H1 (cell line): Measurements from ENCODE around the gene UBE2I. TPM values are rescaled to one million over a fixed set of nuclear protein-coding genes. Genes with fewer than 3 reads are reported as not detected.

Experiments used
- CTCF ChIA-PET: fragments of 300-600 bp; sonication (Branson Sonifier 250); formaldehyde crosslinking; loops from one replicate; lab custom pipeline; 2021; ENCODE audit not compliant: partially characterized antibody; lab: Charles Lee
- POLR2A ChIA-PET: fragments of 300-600 bp; sonication (Branson Sonifier 250); formaldehyde crosslinking; loops from one replicate; lab custom pipeline; 2021; ENCODE audit warnings: inconsistent platforms; ENCODE audit not compliant: partially characterized antibody; lab: Charles Lee
- DNase-seq, 2 experiments: peaks; one replicate each; pipeline versions ENCODE4 v3.0.0 to v3.0.0-alpha.2; 2010 to 2022; ENCODE audit warnings: low spot score in 2 of 2, low read depth in 1 of 2, mixed read lengths in 1 of 2
- FAIRE-seq: peaks from 2 replicates; lab custom pipeline; 2011; peaks lifted over from hg19 to GRCh38; lab: Jason Lieb, UNC
- H2AFZ ChIP-seq: 2 replicates; pipeline ENCODE4 v1.8.1; 2012; ENCODE audit warnings: low read length, inconsistent platforms
- H2AK5ac ChIP-seq: 2 replicates; pipeline ENCODE4 v1.6.1; 2013; ENCODE audit warnings: low read depth, low read length
- H2BK120ac ChIP-seq: replicated peaks from 2 replicates; pipeline ENCODE3; 2013; ENCODE audit warnings: low read depth, low read length, inconsistent platforms
- H2BK12ac ChIP-seq: 2 replicates; pipeline ENCODE4 v1.6.1; 2013; ENCODE audit warnings: low read depth, low read length
- H2BK15ac ChIP-seq: 2 replicates; pipeline ENCODE4 v1.6.1; 2013; ENCODE audit warnings: low read length
- H2BK20ac ChIP-seq: 2 replicates; pipeline ENCODE4 v1.6.1; 2013; ENCODE audit warnings: low read length
- H2BK5ac ChIP-seq: 2 replicates; pipeline ENCODE4 v1.6.1; 2013; ENCODE audit warnings: low read depth, low read length
- H3K14ac ChIP-seq: 2 replicates; pipeline ENCODE4 v1.6.1; 2013; ENCODE audit warnings: inconsistent platforms; ENCODE audit not compliant: insufficient read length
- H3K18ac ChIP-seq: 2 replicates; pipeline ENCODE4 v1.6.1; 2013; ENCODE audit warnings: low read length; ENCODE audit errors: extremely low read depth
- H3K23ac ChIP-seq: 2 replicates; pipeline ENCODE4 v1.6.1; 2013; ENCODE audit warnings: inconsistent platforms; ENCODE audit not compliant: insufficient read length
- H3K23me2 ChIP-seq: 2 replicates; pipeline ENCODE4 v1.6.1; 2013; ENCODE audit warnings: low read depth, low read length
- H3K27ac ChIP-seq: 2 replicates; pipeline ENCODE4 v1.6.1; 2011; ENCODE audit warnings: low read depth, low read length, inconsistent platforms
- H3K27me3 ChIP-seq, 4 experiments: replicated peaks in 1 of 4; 1 replicate in 1 of 4; 2 replicates in 3 of 4; pipeline versions ENCODE4 v1.6.1 to v1.8.1; 2011 to 2013; ENCODE audit warnings: low read length in 3 of 4, mild to moderate bottlenecking in 3 of 4, inconsistent platforms in 2 of 4, mixed read lengths in 2 of 4, moderate library complexity in 1 of 4; ENCODE audit not compliant: control insufficient read depth in 3 of 4, insufficient read depth in 3 of 4; ENCODE audit errors: extremely low read depth in 1 of 4
- H3K36me3 ChIP-seq, 4 experiments: 2 replicates each; pipeline versions ENCODE4 v1.6.1 to v1.8.1; 2011 to 2013; ENCODE audit warnings: mild to moderate bottlenecking in 4 of 4, low read length in 3 of 4, moderate library complexity in 2 of 4, control low read depth in 1 of 4, inconsistent platforms in 1 of 4; ENCODE audit not compliant: insufficient read depth in 4 of 4, control insufficient read depth in 2 of 4
- H3K4ac ChIP-seq: replicated peaks from 2 replicates; pipeline ENCODE3; 2013; ENCODE audit warnings: low read length, low read depth, mixed read lengths, inconsistent platforms; ENCODE audit not compliant: insufficient read length
- H3K4me1 ChIP-seq, 4 experiments: replicated peaks in 1 of 4; 1 replicate in 1 of 4; 2 replicates in 3 of 4; pipeline versions ENCODE4 v1.6.1 to v1.8.1; 2011 to 2013; ENCODE audit warnings: low read length in 3 of 4, inconsistent platforms in 2 of 4, mixed read lengths in 1 of 4; ENCODE audit not compliant: insufficient read depth in 4 of 4, control insufficient read depth in 3 of 4
- H3K4me2 ChIP-seq, 2 experiments: 2 replicates each; pipeline versions ENCODE4 v1.6.1 to v1.8.1; 2011 to 2013; ENCODE audit warnings: low read depth in 2 of 2, low read length in 2 of 2, control low read depth in 1 of 2, inconsistent platforms in 1 of 2, mild to moderate bottlenecking in 1 of 2; ENCODE audit not compliant: insufficient read depth in 1 of 2
- H3K4me3 ChIP-seq, 4 experiments: fragments of 200-600, 300-600 bp in 1 of 4; sonication (generic), shearing (Covaris generic), sonication (Bioruptor Twin) in 1 of 4; 2 replicates each; pipeline versions ENCODE4 v1.5.1 to v1.8.1; 2011 to 2016; ENCODE audit warnings: low read length in 4 of 4, low read depth in 3 of 4, control low read depth in 2 of 4, inconsistent platforms in 2 of 4, mild to moderate bottlenecking in 2 of 4, mixed read lengths in 1 of 4, moderate library complexity in 1 of 4; ENCODE audit not compliant: insufficient read depth in 2 of 4; ENCODE audit errors: extremely low read depth in 1 of 4
- H3K56ac ChIP-seq: replicated peaks from 2 replicates; pipeline ENCODE3; 2013; ENCODE audit warnings: low read depth, mild to moderate bottlenecking, mixed read lengths, low read length, inconsistent platforms; ENCODE audit not compliant: insufficient read length
- H3K79me1 ChIP-seq: 2 replicates; pipeline ENCODE4 v1.6.1; 2013; ENCODE audit warnings: low read depth, low read length, control low read depth
- H3K79me2 ChIP-seq, 2 experiments: 2 replicates each; pipeline versions ENCODE4 v1.6.1 to v1.8.1; 2012 to 2013; ENCODE audit warnings: low read length in 2 of 2, mild to moderate bottlenecking in 2 of 2, inconsistent platforms in 1 of 2; ENCODE audit not compliant: insufficient read depth in 2 of 2, control insufficient read depth in 1 of 2
- H3K9ac ChIP-seq, 4 experiments: replicated peaks in 1 of 4; 1 replicate in 1 of 4; 2 replicates in 3 of 4; pipeline versions ENCODE4 v1.6.1 to v1.8.1; 2011 to 2013; ENCODE audit warnings: low read depth in 3 of 4, low read length in 3 of 4, control low read depth in 2 of 4, mild to moderate bottlenecking in 2 of 4, moderate library complexity in 2 of 4, inconsistent platforms in 1 of 4; ENCODE audit errors: extremely low read depth in 1 of 4
- H3K9me3 ChIP-seq, 2 experiments: 2 replicates each; pipeline versions ENCODE4 v1.6.1 to v1.8.1; 2012 to 2013; ENCODE audit warnings: mild to moderate bottlenecking in 2 of 2, moderate library complexity in 2 of 2, control low read depth in 1 of 2, inconsistent platforms in 1 of 2, low read depth in 1 of 2, low read length in 1 of 2, mixed read lengths in 1 of 2; ENCODE audit not compliant: insufficient read depth in 2 of 2
- H4K20me1 ChIP-seq, 2 experiments: replicated peaks in 1 of 2; 2 replicates each; pipeline versions ENCODE3 to v1.8.1; 2011 to 2013; ENCODE audit warnings: inconsistent platforms in 2 of 2, low read length in 2 of 2, mild to moderate bottlenecking in 1 of 2; ENCODE audit not compliant: insufficient read depth in 2 of 2, control insufficient read depth in 1 of 2
- H4K5ac ChIP-seq: 2 replicates; pipeline ENCODE4 v1.6.1; 2013; ENCODE audit warnings: low read length, low read depth, mixed read lengths, inconsistent platforms; ENCODE audit not compliant: insufficient read length
- H4K8ac ChIP-seq: 2 replicates; pipeline ENCODE4 v1.8.0; 2013; ENCODE audit warnings: mild to moderate bottlenecking, moderate library complexity, low read length, inconsistent platforms; ENCODE audit not compliant: insufficient read depth; ENCODE audit errors: extremely low read depth
- H4K91ac ChIP-seq: replicated peaks from 2 replicates; pipeline ENCODE3; 2013; ENCODE audit warnings: low read length, mixed read lengths, inconsistent platforms; ENCODE audit not compliant: insufficient read length
- ASH2L ChIP-seq: fragments of 200-600, 300-600 bp; sonication (generic); IDR thresholded peaks from one replicate; pipeline ENCODE4 v1.7.1; 2017; ENCODE audit warnings: low read length
- CBX5 ChIP-seq: fragments of 300-800, 300-1000 bp; sonication (generic); IDR thresholded peaks from 2 replicates; pipeline ENCODE4 v1.7.1; 2016; ENCODE audit warnings: antibody characterized with exemption, low read length, low read depth
- CBX8 ChIP-seq: fragments of 300-800, 300-1000 bp; sonication (generic); IDR thresholded peaks from 2 replicates; pipeline ENCODE4 v1.7.1; 2016; ENCODE audit warnings: low read depth, low read length, borderline replicate concordance
- EP300 ChIP-seq, 2 experiments: IDR thresholded peaks; 1 replicate in 1 of 2; 2 replicates in 1 of 2; pipeline ENCODE4 v1.6.1; 2011 to 2012; ENCODE audit warnings: low read depth in 2 of 2, low read length in 2 of 2, mild to moderate bottlenecking in 2 of 2, borderline replicate concordance in 1 of 2, inconsistent platforms in 1 of 2, moderate library complexity in 1 of 2
- HDAC2 ChIP-seq, 2 experiments: fragments of 300-600 bp in 1 of 2; sonication (generic) in 1 of 2; IDR thresholded peaks; 2 replicates each; pipeline ENCODE4 v1.6.1; 2011 to 2012; ENCODE audit warnings: low read depth in 2 of 2, low read length in 2 of 2, mild to moderate bottlenecking in 2 of 2, moderate library complexity in 2 of 2, borderline replicate concordance in 1 of 2, inconsistent platforms in 1 of 2
- POU5F1 ChIP-seq: IDR thresholded peaks from 2 replicates; pipeline ENCODE4 v1.6.1; 2011; ENCODE audit warnings: low read depth, mild to moderate bottlenecking, low read length, moderate library complexity
- SRF ChIP-seq: IDR thresholded peaks from 2 replicates; pipeline ENCODE4 v1.6.1; 2011; ENCODE audit warnings: mild to moderate bottlenecking, low read depth, low read length, moderate library complexity
- TCF12 ChIP-seq: IDR thresholded peaks from 2 replicates; pipeline ENCODE4 v1.6.1; 2011; ENCODE audit warnings: low read depth, mild to moderate bottlenecking, low read length
- WGBS, 2 experiments: shearing (Covaris generic) in 1 of 2; methylation state at CpG; one replicate each; pipeline versions ENCODE4 v1.1.6 to v1.1.7; 2013 to 2015; ENCODE audit warnings: low lambda C conversion rate in 2 of 2, mixed read lengths in 2 of 2, inconsistent platforms in 1 of 2, low coverage in 1 of 2, missing lambda C conversion rate in 1 of 2; ENCODE audit not compliant: insufficient replicate concordance in 2 of 2, insufficient coverage in 1 of 2, insufficient read length in 1 of 2; ENCODE audit errors: extremely low coverage in 1 of 2, missing lambda C conversion rate in 1 of 2; 5-methylcytosine and 5-hydroxymethylcytosine counted together
- polyA plus RNA-seq, 7 experiments: library from polyadenylated mRNA; depleted of rRNA in 3 of 7; stranded (reverse) in 5 of 7; unstranded in 2 of 7; fragments of >200 nt in 5 of 7; fragments of 200-250 nt in 2 of 7; gene quantifications; 1 replicate in 5 of 7; 2 replicates in 1 of 7; 4 replicates in 1 of 7; pipeline versions ENCODE4 v1.2.1 to v1.2.3, GENCODE V29; 2011 to 2013; ENCODE audit warnings: missing spikeins in 2 of 7, mixed read lengths in 2 of 7
- total RNA-seq: library from RNA; stranded (reverse); fragmentation: NEBNext Ultra II Directional; extraction: Animal tissue kit (Norgen Biotek cat#: 25700); gene quantifications from 2 replicates; pipeline ENCODE4 v1.2.1, GENCODE V29; 2021

UBE2I gene
- total and polyA plus RNA-seq, 2 of the 8 experiments (the other 6 are each of a cell fraction or from before 2014, with no cell fraction given): 148 to 268 TPM

- DNase-seq: no peak
- Histone ChIP-seq H3K79me1 (peaks cover 16% of the 10 kb centered on the region), H3K14ac (no peak overlapping the region), H3K27me3 (no peaks in the 10 kb centered on the region; a peak in 2 of 7 replicates), H4K5ac (no peak overlapping the region), H3K36me3 (peaks cover 4 to 9% (median 5%) of the 10 kb centered on the region in 4 experiments; a peak in 4 of 8 replicates), H3K56ac (no peak overlapping the region), H3K4me2 (no peak overlapping the region), H4K8ac (no peak overlapping the region), H2AK5ac (no peak overlapping the region), H4K20me1 (peaks cover 0 to 11% of the 10 kb centered on the region in 2 experiments), H3K23ac (no peak overlapping the region), H2BK15ac (no peak overlapping the region), H2BK20ac (no peak overlapping the region), H2BK5ac (no peak overlapping the region), H3K4me3 (no peak overlapping the region), H2BK120ac (no peak overlapping the region), H3K18ac (no peak overlapping the region), H4K91ac (no peak overlapping the region), H3K9ac (no peak overlapping the region), H3K23me2 (peaks cover 14% of the 10 kb centered on the region), H3K4ac (no peak overlapping the region), H3K4me1 (peaks cover 0 to 7% (median 4%) of the 10 kb centered on the region in 4 experiments; a peak in 3 of 7 replicates), H2AFZ (no peak overlapping the region), H2BK12ac (no peak overlapping the region), H3K9me3 (no peaks in the 10 kb centered on the region), H3K79me2 (peaks cover 0 to 32% of the 10 kb centered on the region in 2 experiments; a peak in 2 of 4 replicates), H3K27ac (no peak overlapping the region)
- TF ChIP-seq TCF12 (no peak), EP300 (IDR thresholded peaks at IDR 0.05; ENCODE audit: borderline replicate concordance in 1 of 2, low read depth in 2 of 2, low read length in 2 of 2) (no peak), CBX5 (no peak), SRF (no peak), CBX8 (no peak), HDAC2 (IDR thresholded peaks at IDR 0.05; ENCODE audit: borderline replicate concordance in 1 of 2, low read depth in 2 of 2, low read length in 2 of 2) (no peak), ASH2L (no peak), POU5F1 (no peak)
- CTCF ChIA-PET: interaction anchor here (7.1 to 11.1 kb wide), 2 partner anchors 12 to 18 kb away, joined by 43 to 52 read pairs; partner anchors contain the start of gene BAIAP3
- FAIRE-seq: no peak
- POLR2A ChIA-PET: interaction anchor here (1.3 to 2.8 kb wide), 3 partner anchors 14 to 84 kb away, joined by 3 to 13 read pairs (median 8); no protein-coding TSS in a partner anchor
- 91% methylated on average over 16 of the region's 16 CpGs; no CpG with 5 or more reads in 1 of the 2 experiments for WGBS, 2 experiments
Observed at GRCh38 chr16:1349351-1349750, 39.9 kb downstream of the UBE2I start.
